SK-N-SH (cell line): ENCODE measurements around the gene STAC. TPM values are rescaled to one million over a fixed set of nuclear protein-coding genes. Genes with fewer than 3 reads are reported as not detected.

Experiments
- CTCF ChIA-PET: fragments of 300-600, 350-600 bp; formaldehyde crosslinking; extraction: SDS; loops from one replicate; lab custom pipeline; 2021; lab: Yijun Ruan, JAX
- POLR2A ChIA-PET: fragments of 350-600 bp; sonication (Branson Sonifier 250); formaldehyde crosslinking; extraction: SDS; loops from one replicate; lab custom pipeline; 2020; ENCODE audit warnings: antibody characterized with exemption, inconsistent platforms; lab: Yijun Ruan, JAX
- DNase-seq: peaks from one replicate; pipeline ENCODE4 v3.0.0; 2012
- H2AFZ ChIP-seq: fragments of 200-600 bp; sonication (generic); 2 replicates; pipeline ENCODE4 v1.8.1; 2016; ENCODE audit warnings: antibody characterized with exemption, mild to moderate bottlenecking, low read depth
- H3F3A ChIP-seq: fragments of 200-600 bp; sonication (generic); replicated peaks from 2 replicates; pipeline ENCODE3; 2016; ENCODE audit warnings: antibody characterized with exemption, mild to moderate bottlenecking; ENCODE audit not compliant: insufficient read depth
- H3K27ac ChIP-seq, 2 experiments: fragments of 200-500 bp in 1 of 2; fragments of 200-600 bp in 1 of 2; sonication (Bioruptor generic) in 1 of 2; sonication (generic), shearing (Covaris generic) in 1 of 2; 2 replicates each; pipeline versions ENCODE4 v1.5.1 to v1.6.1; 2014 to 2016; ENCODE audit warnings: low read depth in 2 of 2, inconsistent platforms in 1 of 2, low read length in 1 of 2, mild to moderate bottlenecking in 1 of 2, mixed read lengths in 1 of 2
- H3K27me3 ChIP-seq: fragments of 200-600 bp; sonication (generic), shearing (Covaris generic); 2 replicates; pipeline ENCODE4 v1.6.1; 2016; ENCODE audit warnings: mixed run types; ENCODE audit not compliant: insufficient read depth
- H3K36me3 ChIP-seq, 2 experiments: fragments of 200-500 bp in 1 of 2; fragments of 200-600 bp in 1 of 2; sonication (Bioruptor generic) in 1 of 2; sonication (generic) in 1 of 2; replicated peaks in 1 of 2; 2 replicates each; pipeline versions ENCODE3 to v1.5.1; 2014 to 2016; ENCODE audit warnings: low read length in 1 of 2, mild to moderate bottlenecking in 1 of 2; ENCODE audit not compliant: insufficient read depth in 2 of 2, control insufficient read depth in 1 of 2
- H3K4me1 ChIP-seq, 2 experiments: fragments of 200-500 bp in 1 of 2; fragments of 200-600 bp in 1 of 2; sonication (Bioruptor generic) in 1 of 2; sonication (generic), shearing (Covaris generic) in 1 of 2; 2 replicates each; pipeline versions ENCODE4 v1.5.1 to v1.6.1; 2014 to 2016; ENCODE audit warnings: low read depth in 1 of 2, low read length in 1 of 2, mixed run types in 1 of 2; ENCODE audit not compliant: insufficient read depth in 2 of 2, control insufficient read depth in 1 of 2
- H3K4me2 ChIP-seq: fragments of 200-600 bp; sonication (generic), shearing (Covaris generic); 2 replicates; pipeline ENCODE4 v1.6.1; 2017; ENCODE audit warnings: mixed run types
- H3K4me3 ChIP-seq, 2 experiments: fragments of 200-500 bp in 1 of 2; fragments of 200-600 bp in 1 of 2; sonication (Bioruptor generic) in 1 of 2; sonication (generic), shearing (Covaris generic) in 1 of 2; 2 replicates each; pipeline versions ENCODE4 v1.5.1 to v1.8.1; 2014 to 2016; ENCODE audit warnings: low read depth in 2 of 2, inconsistent platforms in 1 of 2, low read length in 1 of 2, mild to moderate bottlenecking in 1 of 2, mixed read lengths in 1 of 2, moderate library complexity in 1 of 2
- H3K79me2 ChIP-seq: fragments of 200-600 bp; sonication (generic); 2 replicates; pipeline ENCODE4 v1.8.1; 2017; ENCODE audit warnings: mild to moderate bottlenecking; ENCODE audit not compliant: insufficient read depth
- H3K9ac ChIP-seq: fragments of 200-600 bp; sonication (generic); 2 replicates; pipeline ENCODE4 v1.6.1; 2017; ENCODE audit warnings: mixed run types
- H3K9me2 ChIP-seq: fragments of 200-600 bp; sonication (generic); 2 replicates; pipeline ENCODE4 v1.6.1; 2017; ENCODE audit warnings: mixed run types
- H3K9me3 ChIP-seq: fragments of 200-600 bp; sonication (generic); 2 replicates; pipeline ENCODE4 v1.6.1; 2017; ENCODE audit warnings: mixed run types, mild to moderate bottlenecking, moderate library complexity
- H4K20me1 ChIP-seq: fragments of 200-600 bp; sonication (generic); 2 replicates; pipeline ENCODE4 v1.6.1; 2017; ENCODE audit warnings: mild to moderate bottlenecking, mixed run types; ENCODE audit not compliant: insufficient read depth
- CHD2 ChIP-seq: fragments of 150-350 bp; IDR thresholded peaks from 2 replicates; pipeline ENCODE4 v1.6.1; 2018; ENCODE audit warnings: low read length; ENCODE audit not compliant: partially characterized antibody
- EP300 ChIP-seq, 2 experiments: IDR thresholded peaks; 2 replicates each; pipeline versions ENCODE4 v1.4.0 to v1.6.1; 2012; ENCODE audit warnings: borderline replicate concordance in 1 of 2, low read depth in 1 of 2, low read length in 1 of 2
- EZH2phosphoT487 ChIP-seq: fragments of 200-600 bp; sonication (generic); IDR thresholded peaks from 2 replicates; pipeline ENCODE4 v1.6.1; 2017; ENCODE audit warnings: low read depth, mixed run types, mild to moderate bottlenecking, antibody characterized with exemption, moderate library complexity, borderline replicate concordance
- FOXJ3 ChIP-seq: sonication (generic); formaldehyde crosslinking; IDR thresholded peaks from 2 replicates; pipeline ENCODE4 v1.5.1; 2020; ENCODE audit warnings: mild to moderate bottlenecking, missing genetic modification reagents
- FOXM1 ChIP-seq: IDR thresholded peaks from 2 replicates; pipeline ENCODE4 v1.4.0; 2012; ENCODE audit warnings: low read depth, mild to moderate bottlenecking
- GATA2 ChIP-seq: sonication (generic); formaldehyde crosslinking; IDR thresholded peaks from 2 replicates; pipeline ENCODE4 v1.5.0; 2020; ENCODE audit warnings: mild to moderate bottlenecking, missing genetic modification reagents
- IRF3 ChIP-seq: fragments of 150-350 bp; IDR thresholded peaks from 2 replicates; pipeline ENCODE4 v1.6.1; 2016; ENCODE audit warnings: mild to moderate bottlenecking, low read depth, low read length
- NFIC ChIP-seq: IDR thresholded peaks from 2 replicates; pipeline ENCODE4 v1.4.0; 2012; ENCODE audit warnings: borderline replicate concordance
- NRF1 ChIP-seq: IDR thresholded peaks from 2 replicates; pipeline ENCODE4 v1.6.1; 2012; ENCODE audit warnings: low read depth, mild to moderate bottlenecking, low read length
- PBX3 ChIP-seq: IDR thresholded peaks from 2 replicates; pipeline ENCODE4; 2012
- POLR2AphosphoS5 ChIP-seq: IDR thresholded peaks from 2 replicates; pipeline ENCODE4 v1.6.1; 2012; ENCODE audit warnings: low read depth, low read length
- RFX5 ChIP-seq: IDR thresholded peaks from 2 replicates; pipeline ENCODE4 v1.6.1; 2012; ENCODE audit warnings: mild to moderate bottlenecking, improper control_type of control experiment, low read length
- RXRA ChIP-seq: IDR thresholded peaks from 2 replicates; pipeline ENCODE4 v1.4.0; 2012; ENCODE audit warnings: low read depth, mild to moderate bottlenecking, borderline replicate concordance
- TCF12 ChIP-seq: IDR thresholded peaks from 2 replicates; pipeline ENCODE4 v1.4.0; 2012
- TEAD4 ChIP-seq: IDR thresholded peaks from 2 replicates; pipeline ENCODE4 v1.4.0; 2012; ENCODE audit warnings: mild to moderate bottlenecking, borderline replicate concordance; ENCODE audit not compliant: insufficient read depth
- ZBTB33 ChIP-seq: IDR thresholded peaks from 2 replicates; pipeline ENCODE4 v1.4.0; 2012; ENCODE audit warnings: low read depth, borderline replicate concordance
- WGBS: methylation state at CpG from one replicate; pipeline ENCODE4 v1.1.6; 2017; ENCODE audit warnings: low lambda C conversion rate; 5-methylcytosine and 5-hydroxymethylcytosine counted together
- polyA plus RNA-seq, 3 experiments: library from polyadenylated mRNA; depleted of rRNA; stranded (reverse); fragments of >200 nt; gene quantifications; 2 replicates each; pipeline ENCODE4 v1.2.3, GENCODE V29; 2012

STAC gene
- polyA plus RNA-seq, 1 of the 3 experiments (the other 2 are of a cell fraction) = 25.0 TPM

GRCh38 chr3:36519682-36520081, 139.4 kb downstream of the STAC start:
- peaks cover 13 to 46% of the 10 kb centered on the region in 2 experiments for H3K36me3 ChIP-seq
- peak overlapping the region; percentile 17 to 99; a peak in 3 of 4 replicates for H3K27ac ChIP-seq
- H3K9me2 ChIP-seq = no peaks in the 10 kb centered on the region
- no peak overlapping the region for H3K9ac ChIP-seq
- no peak overlapping the region for H3K4me3 ChIP-seq
- CTCF ChIA-PET = interaction anchor here (1.7 to 3.5 kb wide), 2 partner anchors 178 to 554 kb away, joined by 8 to 16 read pairs; no protein-coding TSS in a partner anchor
- no peaks in the 10 kb centered on the region for H3F3A ChIP-seq
- no peaks in the 10 kb centered on the region for H3K9me3 ChIP-seq
- no peaks in the 10 kb centered on the region for H3K27me3 ChIP-seq
- POLR2A ChIA-PET = no interaction called here
- no peaks in the 10 kb centered on the region for H3K79me2 ChIP-seq
- WGBS = 73% methylated on average over 3 of the region's 3 CpGs
- no peak overlapping the region for H3K4me2 ChIP-seq
- DNase-seq = no peak
- H3K4me1 ChIP-seq = peaks cover 0 to 48% of the 10 kb centered on the region in 2 experiments; a peak in 2 of 4 replicates
- no peak overlapping the region for H2AFZ ChIP-seq
- H4K20me1 ChIP-seq = no peaks in the 10 kb centered on the region
- TF ChIP-seq POLR2AphosphoS5 = no peak
- no peak for TF ChIP-seq RXRA
- TF ChIP-seq EP300 (IDR thresholded peaks at IDR 0.05; ENCODE audit: borderline replicate concordance in 1 of 2, low read depth in 1 of 2, low read length in 1 of 2) = no peak
- no peak for TF ChIP-seq NFIC
- TF ChIP-seq NRF1 = no peak
- no peak for TF ChIP-seq FOXJ3 (CRISPR knock-in tag)
- TF ChIP-seq PBX3 = no peak

- CTCF ChIA-PET = interaction anchor here (1.1 to 3.5 kb wide), 5 partner anchors 28 to 554 kb away, joined by 4 to 16 read pairs (median 4); no protein-coding TSS in a partner anchor
- H3K9ac ChIP-seq = no peak overlapping the region
- POLR2A ChIA-PET = interaction anchor here (1.0 to 1.6 kb wide), 2 partner anchors 139 to 177 kb away, joined by 3 to 8 read pairs; partner anchors contain the start of gene STAC
- TF ChIP-seq PBX3 = no peak; the same call in 1 of the 2 replicates
- TF ChIP-seq TEAD4 = peak; percentile 87
- peak; percentile 62 for TF ChIP-seq POLR2AphosphoS5
- no peak for TF ChIP-seq ZBTB33
- peak; percentile 76 for TF ChIP-seq TCF12
- TF ChIP-seq EZH2phosphoT487 = no peak
- TF ChIP-seq FOXJ3 (CRISPR knock-in tag) = peak; percentile 80
- TF ChIP-seq FOXM1 = peak; percentile 35; the same call in 1 of the 2 replicates
- peak; percentile 90 for TF ChIP-seq GATA2 (CRISPR knock-in tag)
- no peak for TF ChIP-seq RFX5
- TF ChIP-seq IRF3 = no peak
- 0 out of 2 replicates have a peak, but pooled peaks have one; percentile 31 for TF ChIP-seq NFIC
- TF ChIP-seq EP300 (IDR thresholded peaks at IDR 0.05; ENCODE audit: borderline replicate concordance in 1 of 2, low read depth in 1 of 2, low read length in 1 of 2) = peak in 1 of 2 experiments; percentile 99; a peak in 3 of 4 replicates
- TF ChIP-seq CHD2 = peak; percentile 64
These were observed 140.1 kb downstream of the STAC start for GRCh38 chr3:36520241-36521006.

More at GRCh38 chr3:36520241-36521006, 140.1 kb downstream of the STAC start:
- WGBS = 31% methylated on average over 4 of the region's 4 CpGs
- no peaks in the 10 kb centered on the region for H3K9me2 ChIP-seq
- H3K27me3 ChIP-seq = no peaks in the 10 kb centered on the region
- H3K27ac ChIP-seq = peak overlapping the region; percentile 17 to 99; a peak in 3 of 4 replicates
- no peaks in the 10 kb centered on the region for H3K79me2 ChIP-seq
- H3K36me3 ChIP-seq = peaks cover 12 to 46% of the 10 kb centered on the region in 2 experiments
- peaks cover 0 to 54% of the 10 kb centered on the region in 2 experiments; a peak in 2 of 4 replicates for H3K4me1 ChIP-seq
- H3F3A ChIP-seq = no peaks in the 10 kb centered on the region
- H2AFZ ChIP-seq = no peak overlapping the region
- no peak overlapping the region for H3K4me2 ChIP-seq
- no peaks in the 10 kb centered on the region for H3K9me3 ChIP-seq
- H3K4me3 ChIP-seq = no peak overlapping the region
- DNase-seq = peak; percentile 49
- no peaks in the 10 kb centered on the region for H4K20me1 ChIP-seq
